Activated CD8-positive, alpha-beta memory T cell treated with anti-CD3 and anti-CD28 coated beads for 1 hour (primary cell): Measurements from ENCODE around the gene CAMK2G.
"Not testable (repeated sequence)": the region's sequence is repeated elsewhere in the genome, so short reads cannot be mapped to it uniquely, and the experiment has no call there.

Source experiments
- DNase-seq, 2 donors: peaks; one replicate each; pipeline ENCODE4 v3.0.0-alpha.2; 2020; ENCODE audit warnings: low read depth in 1 of 2; ENCODE audit errors: extremely low read depth in 1 of 2

Gene CAMK2G

DNA sequence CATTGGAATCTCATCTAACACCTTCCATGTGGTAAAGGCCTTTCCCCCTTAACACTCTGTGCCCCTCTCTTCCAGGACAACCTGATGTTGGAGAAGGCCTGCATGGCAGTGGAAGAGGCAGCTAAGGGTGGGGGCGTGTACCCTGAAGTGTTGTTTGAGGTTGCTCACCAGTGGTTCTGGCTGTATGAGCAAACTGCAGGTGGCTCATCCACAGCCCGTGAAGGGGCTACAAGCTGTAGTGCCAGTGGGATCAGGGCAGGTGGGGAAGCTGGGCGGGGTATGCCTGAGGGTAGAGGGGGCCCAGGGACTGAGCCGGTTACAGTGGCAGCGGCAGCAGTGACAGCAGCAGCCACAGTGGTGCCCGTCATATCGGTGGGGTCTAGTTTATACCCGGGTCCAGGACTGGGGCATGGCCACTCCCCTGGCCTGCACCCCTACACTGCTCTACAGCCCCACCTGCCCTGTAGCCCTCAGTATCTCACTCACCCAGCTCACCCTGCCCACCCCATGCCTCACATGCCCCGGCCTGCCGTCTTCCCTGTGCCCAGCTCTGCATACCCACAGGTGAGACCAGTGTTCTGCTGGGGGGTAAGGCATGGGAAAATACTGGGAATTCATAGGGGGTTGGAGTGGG, 75.3 kb downstream of the CAMK2G start:
- no peak for DNase-seq

GRCh38 chr10:73798087-73798486, 76.3 kb downstream of the CAMK2G start:
- DNase-seq, result no peak

GRCh38 chr10:73797324-73798025, 76.9 kb downstream of the CAMK2G start:
- DNase-seq, result no peak

DNA sequence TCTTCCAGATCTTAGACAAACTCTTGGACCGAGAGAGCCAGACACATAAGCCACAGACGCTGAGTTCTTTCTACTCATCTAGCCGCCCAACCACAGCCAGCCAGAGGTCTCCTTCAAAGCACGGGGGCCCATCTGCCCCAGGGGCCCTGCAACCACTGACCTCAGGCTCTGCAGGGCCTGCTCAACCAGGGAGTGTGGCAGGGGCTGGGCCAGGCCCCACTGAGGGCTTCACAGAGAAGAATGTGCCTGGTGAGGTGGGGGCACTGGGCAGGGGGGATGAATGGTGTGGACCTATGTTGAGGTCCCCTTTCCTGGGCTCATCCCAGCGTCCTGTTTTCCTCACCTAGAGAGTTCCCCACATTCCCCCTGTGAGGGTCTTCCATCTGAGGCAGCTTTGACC, 77.6 kb downstream of the CAMK2G start:
- no peak for DNase-seq

DNA sequence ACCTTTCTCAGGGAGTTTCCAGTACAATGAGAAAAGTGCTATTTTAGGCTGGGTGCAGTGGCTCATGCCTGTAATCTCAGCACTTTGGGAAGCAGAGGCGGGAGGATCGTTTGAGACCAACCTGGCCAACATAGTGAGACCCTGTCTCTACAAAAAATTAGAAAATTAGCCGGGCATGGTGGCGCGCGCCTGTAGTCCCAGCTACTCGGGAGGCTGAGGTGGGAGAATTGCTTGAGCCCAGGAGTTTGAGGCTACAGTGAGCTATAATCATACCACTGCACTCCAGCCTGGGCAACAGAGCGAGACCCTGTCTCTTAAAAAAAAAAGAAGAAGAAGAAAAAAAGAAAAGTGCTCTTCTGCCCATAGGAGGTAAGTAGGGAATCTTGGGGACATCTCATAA, 78.3 kb downstream of the CAMK2G start:
- not testable (repeated sequence) for DNase-seq

DNA sequence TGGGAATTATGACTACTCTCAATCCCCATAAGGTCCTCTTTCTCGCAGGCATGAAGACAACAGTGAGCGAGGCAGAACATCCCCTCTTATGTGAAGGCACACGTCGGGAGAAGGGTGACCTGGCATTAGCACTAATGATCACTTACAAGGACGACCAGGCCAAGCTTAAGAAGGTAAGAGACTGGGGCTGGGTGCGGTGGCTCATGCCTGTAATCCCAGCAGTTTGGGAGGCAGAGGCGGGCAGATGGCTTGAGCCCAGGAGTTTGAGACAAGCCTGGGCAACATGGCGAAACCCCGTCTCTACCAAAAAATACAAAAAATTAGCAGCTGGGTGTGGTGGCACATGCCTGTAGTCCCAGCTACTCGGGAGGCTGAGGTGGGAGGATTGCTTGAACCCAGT, 78.9 kb downstream of the CAMK2G start:
- not testable (repeated sequence) for DNase-seq

DNA sequence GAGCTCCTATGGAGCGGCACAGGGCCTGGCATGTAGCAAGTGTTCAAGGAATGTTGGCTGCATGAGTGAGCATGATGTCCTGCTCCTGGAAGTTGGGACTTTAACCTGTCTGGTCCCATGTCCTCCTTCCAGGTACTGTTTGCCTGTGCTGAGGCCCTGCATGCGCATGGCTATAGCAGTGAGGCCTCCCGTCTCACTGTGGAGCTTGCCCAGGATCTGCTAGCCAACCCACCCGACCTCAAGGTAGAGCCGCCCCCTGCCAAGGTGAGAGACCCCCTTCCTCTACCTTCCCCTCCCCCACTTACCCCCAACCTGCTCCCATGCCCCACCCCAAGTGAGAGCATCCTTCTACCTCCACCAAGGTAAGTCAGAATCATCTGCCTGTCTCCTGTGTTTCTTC, 80.9 kb downstream of the CAMK2G start:
- no peak for DNase-seq

DNA sequence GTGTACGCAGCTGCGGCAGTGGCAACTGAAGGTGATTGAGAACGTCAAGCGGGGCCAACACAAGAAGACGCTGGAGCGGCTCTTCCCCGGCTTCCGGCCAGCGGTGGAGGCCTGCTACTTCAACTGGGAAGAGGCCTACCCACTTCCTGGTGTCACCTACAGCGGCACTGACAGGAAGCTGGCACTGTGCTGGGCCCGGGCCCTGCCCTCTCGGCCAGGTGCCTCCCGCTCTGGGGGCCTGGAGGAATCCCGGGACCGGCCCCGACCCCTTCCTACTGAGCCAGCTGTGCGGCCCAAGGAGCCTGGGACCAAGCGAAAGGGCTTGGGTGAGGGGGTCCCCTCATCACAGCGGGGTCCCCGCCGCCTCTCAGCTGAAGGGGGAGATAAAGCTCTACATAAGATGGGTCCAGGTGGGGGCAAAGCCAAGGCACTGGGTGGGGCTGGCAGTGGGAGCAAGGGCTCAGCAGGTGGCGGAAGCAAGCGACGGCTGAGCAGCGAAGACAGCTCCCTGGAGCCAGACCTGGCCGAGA, 82.4 kb downstream of the CAMK2G start:
- DNase-seq, result no peak

DNA sequence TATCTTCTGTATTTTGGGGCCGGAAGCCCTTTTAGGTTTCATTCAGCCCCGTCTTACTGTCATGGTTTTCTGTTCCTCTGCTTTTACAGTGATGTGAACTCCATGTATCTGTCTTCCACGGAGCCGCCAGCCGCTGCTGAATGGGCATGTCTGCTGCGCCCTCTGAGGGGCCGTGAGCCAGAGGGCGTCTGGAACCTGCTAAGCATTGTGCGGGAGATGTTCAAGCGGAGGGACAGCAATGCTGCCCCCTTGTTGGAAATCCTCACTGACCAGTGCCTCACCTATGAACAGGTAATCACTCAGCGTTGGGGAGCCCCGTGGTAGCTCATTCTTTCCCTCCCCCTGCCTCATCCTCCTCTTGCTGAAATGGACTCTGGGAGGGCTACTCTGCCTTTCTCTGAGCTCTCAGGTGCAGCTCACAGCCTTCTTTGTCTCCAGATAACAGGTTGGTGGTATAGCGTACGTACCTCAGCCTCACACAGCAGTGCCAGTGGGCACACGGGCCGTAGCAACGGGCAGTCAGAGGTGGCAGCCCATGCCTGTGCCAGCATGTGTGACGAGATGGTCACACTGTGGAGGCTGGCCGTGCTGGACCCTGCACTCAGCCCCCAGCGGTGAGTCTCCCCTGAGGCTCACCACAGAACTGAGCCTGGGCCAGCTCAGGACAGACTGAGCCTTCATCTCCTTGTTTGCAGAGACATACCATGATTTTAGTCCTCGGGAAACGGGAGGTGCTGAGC, 83.3 kb downstream of the CAMK2G start:
- no peak for DNase-seq

DNA sequence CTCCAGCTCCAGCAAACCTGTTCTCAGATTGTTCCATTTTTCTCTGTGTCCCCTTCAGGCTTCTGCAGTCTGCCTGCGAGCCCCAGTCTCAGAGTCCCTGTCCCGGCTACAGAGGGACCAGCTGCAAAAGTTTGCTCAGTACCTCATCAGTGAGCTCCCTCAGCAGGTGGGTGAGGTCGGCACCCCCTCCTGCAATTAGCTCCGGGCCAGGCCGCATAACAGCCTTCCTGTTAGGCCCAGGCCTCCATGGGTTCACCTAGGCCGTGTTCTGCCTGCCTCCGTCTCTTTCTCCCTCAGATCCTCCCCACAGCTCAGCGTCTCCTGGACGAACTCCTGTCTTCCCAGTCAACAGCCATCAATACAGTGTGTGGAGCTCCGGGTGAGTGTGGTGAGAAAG, 84.7 kb downstream of the CAMK2G start:
- no peak for DNase-seq

DNA sequence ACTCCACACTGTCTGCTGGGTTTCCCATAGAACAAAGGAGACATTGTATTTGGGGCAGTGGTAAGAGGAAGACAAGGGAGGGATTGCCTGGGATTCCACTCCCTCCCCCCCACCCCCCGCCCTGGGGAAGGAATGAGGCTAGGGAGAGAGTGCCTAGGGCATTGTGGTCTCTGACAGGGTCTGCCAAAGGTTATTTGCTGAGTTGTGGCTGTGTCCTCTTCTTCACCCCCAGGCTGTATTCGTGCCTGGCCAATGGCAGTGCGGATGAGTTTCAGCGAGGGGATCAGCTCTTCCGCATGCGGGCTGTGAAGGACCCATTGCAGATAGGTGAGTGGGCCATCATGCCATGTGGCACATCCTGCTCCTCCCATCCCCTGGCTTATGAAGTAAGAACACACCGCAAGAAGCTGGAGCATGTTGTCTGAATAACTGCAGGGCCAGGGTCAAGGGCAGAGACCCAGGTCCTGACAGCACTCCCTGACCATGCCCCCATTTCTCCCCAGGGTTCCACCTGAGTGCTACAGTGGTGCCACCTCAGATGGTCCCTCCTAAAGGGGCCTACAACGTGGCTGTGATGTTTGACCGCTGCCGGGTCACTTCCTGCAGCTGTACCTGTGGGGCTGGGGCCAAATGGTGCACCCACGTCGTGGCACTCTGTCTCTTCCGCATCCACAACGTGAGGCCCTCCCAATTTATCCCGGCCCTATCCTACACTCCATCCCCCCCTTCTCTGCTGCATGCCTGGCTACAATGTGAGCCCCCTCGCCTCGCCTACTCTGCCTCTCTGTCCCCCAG, 85.3 kb downstream of the CAMK2G start:
- DNase-seq, result no peak

DNA sequence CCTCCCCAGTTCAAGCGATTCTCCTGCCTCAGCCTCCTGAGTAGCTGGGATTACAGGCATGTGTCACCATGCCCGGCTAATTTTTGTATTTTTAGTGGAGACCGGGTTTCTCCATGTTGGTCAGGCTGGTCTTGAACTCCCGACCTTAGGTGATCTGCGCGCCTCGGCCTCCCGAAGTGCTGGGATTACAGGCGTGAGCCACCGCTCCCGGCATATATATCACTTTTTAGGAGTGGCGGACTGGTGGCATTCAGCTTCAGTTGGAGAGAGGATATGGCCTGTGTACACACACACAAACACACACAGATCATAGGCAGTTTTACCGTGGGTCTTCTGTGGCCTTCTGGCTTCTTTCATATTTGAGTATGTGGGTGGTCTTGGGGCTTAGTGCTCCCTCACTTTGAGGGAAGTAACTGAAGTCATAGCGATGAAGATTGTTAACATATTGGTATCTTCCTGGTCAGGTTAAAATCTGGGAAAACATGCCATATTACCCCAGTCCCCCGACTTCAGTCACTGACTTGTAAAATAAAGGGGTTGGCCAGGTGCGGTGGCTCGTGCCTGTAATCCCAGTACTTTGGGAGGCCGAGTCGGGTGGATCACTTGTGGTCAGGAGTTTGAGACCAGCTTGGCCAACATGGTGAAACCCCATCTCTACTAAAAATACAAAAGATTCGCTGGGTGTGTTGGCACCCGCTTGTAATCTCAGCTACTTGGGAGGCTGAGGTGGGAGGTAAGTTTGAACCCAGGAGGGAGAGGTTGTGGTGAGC, 87.1 kb downstream of the CAMK2G start:
- not testable (repeated sequence) for DNase-seq

DNA sequence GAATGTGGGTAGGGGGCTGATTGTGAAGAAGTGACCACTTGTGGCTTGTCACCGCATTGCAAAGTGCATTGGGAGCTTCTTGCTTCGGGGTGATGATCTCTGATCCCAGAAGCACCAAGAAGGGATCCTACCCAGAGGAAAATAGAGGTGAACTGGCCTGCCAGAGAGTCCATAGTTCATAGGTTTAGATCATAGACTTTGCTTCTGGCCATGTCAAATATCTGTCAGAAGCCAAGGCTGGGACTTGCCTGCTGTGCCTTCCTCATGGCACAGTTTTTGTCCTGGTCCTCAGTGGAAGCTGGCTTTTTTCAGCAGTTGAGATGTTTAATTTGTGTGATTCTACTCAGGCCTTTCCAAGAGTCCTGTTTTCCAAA, 87.9 kb downstream of the CAMK2G start:
- no peak for DNase-seq

GRCh38 chr10:73785721-73786511, 88.4 kb downstream of the CAMK2G start:
- DNase-seq, result peak in 1 of 2 donors; percentile 24

- DNase-seq, result peak; percentile 49 to 77
Observed at GRCh38 chr10:73785211-73785720, 89.1 kb downstream of the CAMK2G start, which contains the start of gene ZSWIM8. ZSWIM8 (plus strand) TSS chr10:73785606; CDS start chr10:73785879, 273 bp downstream.

DNA sequence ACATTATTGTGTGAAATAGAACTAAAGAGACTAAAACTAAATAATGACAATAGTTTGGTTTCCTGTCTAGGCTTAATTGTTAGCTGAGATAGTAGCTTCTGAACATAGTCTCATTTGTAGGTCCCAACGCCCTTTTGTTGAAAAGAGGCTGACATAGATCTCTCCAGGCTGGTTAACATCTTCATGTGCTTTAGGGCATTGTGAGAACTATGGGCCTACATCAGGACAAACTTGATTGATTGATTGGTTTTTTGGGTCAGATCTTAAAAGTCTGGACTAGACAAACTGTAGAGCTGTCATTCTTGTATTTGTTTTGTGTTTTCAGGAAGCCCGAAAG, 91.6 kb downstream of the CAMK2G start:
- DNase-seq, result no peak

DNA sequence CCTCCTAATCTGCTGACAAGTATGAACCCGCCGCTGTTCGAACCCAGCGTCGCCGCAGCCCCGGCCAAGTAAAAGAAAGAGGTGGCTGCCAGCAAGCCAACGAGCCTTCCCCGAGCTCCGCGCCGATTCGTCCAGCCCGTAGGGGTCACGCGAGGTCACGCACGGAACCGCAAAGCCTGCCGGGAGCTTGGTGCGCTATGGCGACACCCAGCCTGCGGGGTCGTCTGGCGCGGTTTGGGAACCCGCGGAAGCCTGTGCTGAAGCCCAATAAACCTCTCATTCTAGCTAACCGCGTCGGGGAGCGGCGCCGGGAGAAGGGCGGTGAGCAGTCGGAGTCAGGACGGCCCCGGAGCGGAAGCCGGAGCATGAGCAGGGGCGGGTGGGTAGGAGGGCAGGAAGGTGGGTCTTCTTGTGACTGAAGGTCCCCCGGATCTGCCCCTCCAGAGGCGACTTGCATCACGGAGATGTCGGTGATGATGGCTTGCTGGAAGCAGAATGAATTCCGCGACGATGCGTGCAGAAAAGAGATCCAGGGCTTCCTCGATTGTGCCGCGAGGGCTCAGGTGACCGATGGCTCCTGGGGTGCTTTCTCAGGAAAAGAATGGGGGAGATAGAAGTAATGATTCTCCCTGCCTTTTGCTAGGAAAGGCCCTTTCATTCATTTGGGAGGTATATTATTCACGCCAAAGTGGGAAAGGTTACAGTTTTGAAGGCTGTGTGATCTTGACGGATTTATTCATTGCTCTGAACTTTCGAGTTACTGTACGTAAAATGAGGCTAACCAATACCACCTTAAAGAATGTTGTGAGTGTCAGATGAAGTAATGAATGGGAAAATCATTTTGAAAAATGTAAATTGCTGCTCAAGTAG, 92.2 kb downstream of the CAMK2G start, which contains the start of gene CHCHD1:
TSS of gene CHCHD1 (plus strand) at position 170 of the 870 bp plus-strand sequence. CDS start at position 198, 28 bp downstream.
- peak; percentile 77 to 87 for DNase-seq

DNA sequence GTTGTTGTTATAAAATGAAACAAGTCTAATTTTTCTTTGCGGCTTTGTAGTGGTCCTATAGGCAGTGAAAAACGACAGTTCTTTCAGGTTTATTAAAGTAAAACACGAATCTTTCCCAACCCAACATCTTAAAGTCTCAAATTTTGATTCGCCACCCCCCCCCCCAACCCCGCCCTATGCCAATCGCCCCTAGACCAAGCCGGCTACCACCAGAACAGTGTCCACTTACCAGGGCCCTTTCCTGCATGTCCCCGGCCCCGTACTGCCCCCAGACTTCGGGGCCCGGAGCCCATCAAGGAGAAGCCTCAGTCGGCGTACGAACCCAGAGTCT, 92.8 kb downstream of the CAMK2G start:
- DNase-seq, result no peak
